Measurements from ENCODE around the gene MYO3B.
"Not testable (repeated sequence)": the region's sequence is repeated elsewhere in the genome, so short reads cannot be mapped to it uniquely, and the experiment has no call there.

Gene MYO3B

GRCh38 chr2:170324640-170325046, 146.7 kb downstream of the MYO3B start:
- in situ Hi-C loops (cut with MboI; ENCODE audit: low sequenced_read_pairs) = no loop called here

- in situ Hi-C loops (cut with MboI; ENCODE audit: low sequenced_read_pairs) = no loop called here
These were observed 152.9 kb downstream of the MYO3B start for GRCh38 chr2:170330881-170331280.

GRCh38 chr2:170332676-170333402, 154.9 kb downstream of the MYO3B start:
- in situ Hi-C loops (cut with MboI; ENCODE audit: low sequenced_read_pairs) = no loop called here

GRCh38 chr2:170335351-170335750, 157.4 kb downstream of the MYO3B start:
- in situ Hi-C loops (cut with MboI; ENCODE audit: low sequenced_read_pairs) = no loop called here

DNA sequence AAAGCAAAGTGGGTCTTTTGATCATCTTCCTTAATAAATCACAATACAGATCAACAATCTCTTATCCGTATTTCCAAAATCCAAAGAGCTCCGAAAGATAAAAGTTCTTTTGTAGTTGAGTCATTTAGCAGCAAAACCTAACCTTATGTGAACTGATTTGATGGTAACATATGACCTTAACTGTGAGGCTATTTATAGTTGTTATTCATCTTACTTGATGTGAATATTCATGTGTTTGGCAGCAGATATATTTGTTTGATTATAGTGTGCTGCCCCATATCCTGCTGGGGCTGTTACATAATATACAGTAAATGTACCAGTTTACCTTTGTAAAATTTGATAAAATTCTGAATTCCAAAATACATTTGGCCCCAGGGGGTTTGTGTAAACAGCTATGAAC, 158.5 kb downstream of the MYO3B start:
- in situ Hi-C loops (cut with MboI; ENCODE audit: low sequenced_read_pairs) = no loop called here

GRCh38 chr2:170336916-170337315, 159.0 kb downstream of the MYO3B start:
- in situ Hi-C loops (cut with MboI; ENCODE audit: low sequenced_read_pairs) = no loop called here

GRCh38 chr2:170339322-170339721, 161.4 kb downstream of the MYO3B start:
- in situ Hi-C loops (cut with MboI; ENCODE audit: low sequenced_read_pairs) = no loop called here

DNA sequence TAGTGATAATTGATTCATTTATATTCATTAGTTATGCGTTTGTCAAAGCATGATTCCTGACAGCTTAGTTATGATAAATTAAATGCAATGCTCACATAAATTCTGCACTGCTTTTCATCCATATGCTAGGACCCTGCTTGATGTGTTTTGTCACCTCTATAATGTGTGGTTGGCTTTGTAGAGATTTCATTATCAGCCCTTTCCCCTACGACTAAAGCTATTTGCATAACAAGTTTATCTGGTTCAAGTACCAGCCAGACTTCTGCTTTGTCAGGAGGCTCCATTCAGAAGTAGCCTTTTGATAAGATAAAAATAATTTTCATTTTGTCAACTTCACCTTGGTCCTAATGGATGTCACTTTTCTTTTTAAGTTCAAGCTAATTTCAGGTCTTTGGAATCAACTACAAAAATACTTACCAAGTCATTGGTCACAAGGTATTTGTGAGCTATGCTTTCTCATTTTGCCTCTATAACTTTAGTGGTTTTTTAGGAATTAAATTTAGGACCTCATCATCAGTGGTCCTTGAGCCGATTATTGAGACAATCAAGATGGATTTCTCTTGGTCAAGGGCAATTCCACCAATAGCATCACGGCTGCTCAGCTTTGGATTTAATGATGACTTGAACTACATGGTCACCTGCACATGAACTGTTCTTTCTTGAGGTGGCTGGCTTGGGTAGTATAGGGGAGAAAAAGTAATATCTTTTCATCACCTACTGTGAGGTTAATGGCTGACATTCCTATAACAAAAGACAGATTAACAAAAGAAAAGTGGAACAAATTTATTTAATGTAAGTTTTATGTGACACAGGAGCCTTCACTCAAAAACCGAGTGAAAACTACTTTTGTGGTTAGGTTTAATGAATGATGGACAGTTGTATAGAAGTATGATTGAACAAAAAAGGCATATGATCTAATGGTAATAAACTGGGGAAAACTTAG, 162.1 kb downstream of the MYO3B start:
- in situ Hi-C loops (cut with MboI; ENCODE audit: low sequenced_read_pairs) = no loop called here

DNA sequence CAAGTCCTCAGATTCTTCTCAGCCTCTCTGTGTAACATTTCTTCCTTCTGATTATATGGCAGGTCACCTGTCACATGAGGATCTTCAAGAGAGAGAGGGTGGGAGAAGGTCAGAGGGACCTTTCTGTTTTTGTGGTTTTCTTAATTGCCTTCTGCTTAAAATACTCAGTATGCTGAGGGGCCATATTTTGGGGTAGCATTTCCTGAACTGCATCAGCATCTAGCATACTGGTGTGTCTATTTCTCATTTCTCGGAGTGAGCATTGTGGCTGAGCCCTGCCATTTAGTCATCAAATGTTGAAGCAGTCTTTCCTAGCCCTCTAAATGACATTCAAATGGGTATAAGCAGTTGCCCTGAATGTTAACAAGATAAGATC, 162.7 kb downstream of the MYO3B start:
- in situ Hi-C loops (cut with MboI; ENCODE audit: low sequenced_read_pairs) = no loop called here

- in situ Hi-C loops (cut with MboI; ENCODE audit: low sequenced_read_pairs) = no loop called here
These were observed 164.0 kb downstream of the MYO3B start for GRCh38 chr2:170341684-170342623.

- in situ Hi-C loops (cut with MboI; ENCODE audit: low sequenced_read_pairs) = no loop called here
These were observed 166.9 kb downstream of the MYO3B start for GRCh38 chr2:170344663-170345346.

- in situ Hi-C loops (cut with MboI; ENCODE audit: low sequenced_read_pairs) = no loop called here
These were observed 167.7 kb downstream of the MYO3B start for GRCh38 chr2:170345607-170346006.

GRCh38 chr2:170349269-170349668, 171.3 kb downstream of the MYO3B start:
- in situ Hi-C loops (cut with MboI; ENCODE audit: low sequenced_read_pairs) = not testable (repeated sequence)

DNA sequence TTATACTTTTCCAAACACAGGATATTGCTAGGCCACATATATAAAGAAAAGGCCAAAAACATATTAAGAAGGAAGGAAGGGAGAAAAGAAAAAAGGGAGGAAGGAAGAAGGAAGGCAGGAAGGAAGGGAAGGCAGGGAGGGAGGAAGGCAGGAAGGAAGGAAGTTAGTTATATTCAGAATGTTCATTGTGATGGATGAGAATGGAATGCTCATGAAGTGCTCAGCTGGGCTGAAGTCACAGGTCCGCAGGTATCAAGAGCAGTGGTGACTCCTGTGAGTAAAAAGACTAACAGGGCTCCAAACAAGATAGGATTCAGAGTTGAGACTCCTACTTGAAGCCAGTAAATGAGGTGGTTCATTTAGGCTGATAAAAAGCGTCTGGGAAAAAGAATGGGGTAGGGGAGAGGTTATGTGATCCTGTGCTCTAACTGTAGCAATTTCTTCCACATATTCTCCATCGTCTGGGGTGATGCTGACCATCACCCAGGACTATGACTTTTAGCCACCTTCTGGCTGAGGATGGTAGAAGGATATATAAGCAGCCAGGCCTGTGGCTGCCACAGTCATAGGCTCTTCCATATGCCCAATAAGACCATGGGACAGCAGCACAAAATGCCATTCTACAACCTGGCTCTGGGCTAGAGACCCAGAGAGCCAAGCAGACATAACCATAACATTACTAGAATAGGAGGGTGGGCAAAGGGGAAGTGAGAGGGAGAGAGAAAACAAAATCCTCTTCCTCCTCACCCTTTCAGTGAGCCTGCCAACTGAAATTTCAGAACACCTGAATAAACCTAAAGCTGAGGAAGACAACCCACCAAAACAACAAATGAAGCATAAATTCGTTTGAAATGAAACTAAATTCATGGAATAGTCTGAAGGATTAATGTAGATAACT, 173.2 kb downstream of the MYO3B start:
- in situ Hi-C loops (cut with MboI; ENCODE audit: low sequenced_read_pairs) = no loop called here

- in situ Hi-C loops (cut with MboI; ENCODE audit: low sequenced_read_pairs) = no loop called here
These were observed 175.8 kb downstream of the MYO3B start for GRCh38 chr2:170353723-170354122.

DNA sequence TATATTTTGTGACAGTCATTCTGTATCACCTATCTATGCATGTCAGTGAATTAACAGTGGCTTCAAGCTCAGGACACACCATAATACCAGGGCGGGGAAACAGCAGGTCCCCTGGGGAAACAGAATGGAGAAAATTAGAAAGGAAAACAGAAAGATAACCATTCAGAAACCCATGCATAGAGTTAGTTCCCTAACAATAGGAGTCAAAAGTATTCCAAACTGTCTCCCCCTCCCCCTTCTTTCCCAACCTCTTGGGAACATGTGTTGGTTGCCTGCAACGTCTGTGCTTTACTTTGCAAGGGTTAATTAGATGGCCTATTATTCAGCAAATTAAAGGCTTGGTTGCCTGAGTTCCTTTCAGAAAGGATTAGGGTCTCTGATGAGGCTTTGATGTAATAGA, 176.4 kb downstream of the MYO3B start:
- in situ Hi-C loops (cut with MboI; ENCODE audit: low sequenced_read_pairs) = no loop called here

GRCh38 chr2:170354855-170355780, 177.2 kb downstream of the MYO3B start:
- in situ Hi-C loops (cut with MboI; ENCODE audit: low sequenced_read_pairs) = no loop called here

- in situ Hi-C loops (cut with MboI; ENCODE audit: low sequenced_read_pairs) = no loop called here
These were observed 181.5 kb downstream of the MYO3B start for GRCh38 chr2:170359466-170359865.

Measured in HL-60/S4 (cell line).